Heart right ventricle (tissue), 16 donors: Measurements from ENCODE around the gene LRRC72. TPM values are rescaled to one million over a fixed set of nuclear protein-coding genes. Genes with fewer than 3 reads are reported as not detected.

Experiments
- ATAC-seq, 8 donors: fragments of 200-7000 bp; cut with Tn5 transposase; one replicate each; pipeline ENCODE4 v1.9.1; 2020; ENCODE audit warnings: mild to moderate bottlenecking in 8 of 8, moderate library complexity in 8 of 8, moderate number of reproducible peaks in 1 of 8
- DNase-seq, 2 donors: peaks; one replicate each; pipeline ENCODE4 v3.0.0-alpha.2; 2020
- H3K27ac ChIP-seq, 10 donors: fragments of 200-600 bp; sonication (generic) in 2 of 10; one replicate each; pipeline versions ENCODE4 v1.5.0 to v1.8.0; 2020 to 2022; ENCODE audit warnings: mild to moderate bottlenecking in 3 of 10
- H3K27me3 ChIP-seq, 7 donors: fragments of 200-600 bp; one replicate each; pipeline ENCODE4 v1.8.0; 2021 to 2022; ENCODE audit warnings: mild to moderate bottlenecking in 2 of 7
- H3K36me3 ChIP-seq, 9 donors: fragments of 200-600 bp; sonication (generic) in 1 of 9; one replicate each; pipeline versions ENCODE4 v1.5.0 to v1.8.0; 2020 to 2022; ENCODE audit warnings: mild to moderate bottlenecking in 2 of 9
- H3K4me1 ChIP-seq, 9 donors: fragments of 200-600 bp; sonication (generic) in 1 of 9; one replicate each; pipeline versions ENCODE4 v1.5.0 to v1.8.0; 2020 to 2022; ENCODE audit warnings: mild to moderate bottlenecking in 4 of 9
- H3K4me3 ChIP-seq, 10 donors: fragments of 200-600 bp; sonication (generic) in 2 of 10; one replicate each; pipeline versions ENCODE4 v1.5.0 to v1.8.0; 2020 to 2022; ENCODE audit warnings: mild to moderate bottlenecking in 7 of 10, moderate library complexity in 2 of 10
- H3K9me3 ChIP-seq, 11 donors: fragments of 200-600 bp in 10 of 11; sonication (generic) in 2 of 11; one replicate each; pipeline versions ENCODE4 v1.5.0 to v1.8.0; 2013 to 2022; ENCODE audit warnings: mild to moderate bottlenecking in 2 of 11, control low read depth in 1 of 11, moderate library complexity in 1 of 11
- WGBS, 2 donors: extraction: QIAGEN DNeasy Blood & Tissue Kit; methylation state at CpG; one replicate each; pipeline ENCODE4 v1.1.7; 2013; ENCODE audit warnings: inconsistent platforms in 1 of 2; 5-methylcytosine and 5-hydroxymethylcytosine counted together
- intact Hi-C, 10 donors: fragments of 100-400 bp; cut with DNase I; formaldehyde crosslinking; loops; one replicate each; pipeline versions ENCODE4 v1.11.1 to v1.14.2; 2022
- polyA plus RNA-seq, 2 donors: library from polyadenylated mRNA; stranded (reverse); fragments of 200-250 nt; gene quantifications; one replicate each; pipeline ENCODE4 v1.2.3, GENCODE V29; 2013
- total RNA-seq, 10 donors: library from RNA; stranded (reverse); fragmentation: NEBNext Ultra II Directional in 3 of 10; extraction: Animal tissue kit (Norgen Biotek cat#: 25700) in 3 of 10; gene quantifications; one replicate each; pipeline versions ENCODE4 v1.2.1 to v1.2.4, GENCODE V29; 2021 to 2023
- TF ChIP-seq, protein P1 (sequence below), 9 donors: fragments of 200-600 bp; sonication (generic) in 2 of 9; IDR thresholded peaks; one replicate each; pipeline versions ENCODE4 v1.5.0 to v1.8.0; 2021 to 2022; ENCODE audit warnings: antibody characterized with exemption in 9 of 9, mild to moderate bottlenecking in 5 of 9, moderate library complexity in 1 of 9
- donor health status: Arrhythmogenic right ventricular cardiomyopathy.
- donor health status: ischemic (EF 13 %, LVEDD 7.1; RV severe dilation, severe dysfunction).
- donor health status: healthy with polysubstance abuse.
- donor health status: DM: no; HTN: yes; CAD: no.
- donor health status: DM: no; HTN: no; CAD: no.
- donor health status: ischemic (EF 25% LVEDD 6.9; RV normal size, moderate dysfunction).
- donor health status: ischemic (EF 25% LVEDD 5.7; RV mildly dilated, moderate dysfunction).
- donor health status: healthy.
- donor health status: DM: yes; HTN: yes; CAD: no.
- donor health status: Ischemic cardiomyopathy.
- donor health status: ischemic (EF 35%, LVEDD 5.7; RV mildly dilated, moderate dysfunction).
- donor health status: nonischemic (EF 11% LVEDD 7.7; RV severe dilation, severe dysfunction).
- donor health status: DM: yes; HTN: yes; CAD: no.
- donor health status: PGD.
- donor health status: ischemic (EF 29% LVEDD 5.4; RV normal size, mild dysfunction).
- donor health status: nonischemic (EF 23%, LVEDD 6.1; RV moderate dilation, normal function).

The LRRC72 gene
- total and polyA plus RNA-seq, 12 donors: not detected

DNA sequence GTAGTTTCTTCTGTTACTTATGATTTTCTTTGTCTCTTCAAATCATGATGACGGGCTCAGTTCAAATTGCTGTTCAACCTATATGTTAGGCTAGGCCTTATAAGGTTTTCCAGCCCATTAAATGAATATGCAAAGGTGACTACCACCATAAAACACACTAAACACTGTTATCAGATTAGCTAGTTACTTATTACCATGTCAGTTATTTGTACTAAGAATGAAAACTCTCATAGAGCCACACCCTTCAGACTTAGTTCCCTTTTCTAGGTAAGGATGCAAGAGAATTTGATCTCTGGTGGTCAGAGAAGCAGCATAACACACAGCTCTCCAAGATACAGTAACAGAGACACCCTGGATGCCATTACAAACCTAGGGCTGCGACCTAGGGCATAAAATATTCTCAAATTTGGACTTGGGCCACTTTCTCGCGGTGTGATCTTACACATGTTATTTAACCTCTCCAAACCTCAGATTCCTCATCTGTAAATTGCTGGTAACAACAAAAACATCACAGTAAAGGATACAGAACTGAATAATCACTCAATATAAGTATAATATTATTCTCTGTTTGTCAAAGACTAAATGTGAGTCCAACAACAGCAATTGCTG, 83.3 kb downstream of the LRRC72 start:
- H3K27ac ChIP-seq: no peak overlapping the region
- H3K4me3 ChIP-seq: no peak overlapping the region
- DNase-seq (no peak), ATAC-seq (no peak)
- H3K36me3 ChIP-seq: peaks cover 0 to 99% (median 60%) of the 10 kb centered on the region in 9 donors
- no peaks in the 10 kb centered on the region for H3K9me3 ChIP-seq
- intact Hi-C loops: loop anchor here in 1 of 10 donors (10.0 kb wide), 1 partner anchor 315 kb away; no protein-coding TSS in a partner anchor
- H3K4me1 ChIP-seq: no peaks in the 10 kb centered on the region
- 85 to 88% methylated on average over 4 of the region's 4 CpGs for WGBS, 2 donors
- no peaks in the 10 kb centered on the region for H3K27me3 ChIP-seq
- TF ChIP-seq, protein P1, sequence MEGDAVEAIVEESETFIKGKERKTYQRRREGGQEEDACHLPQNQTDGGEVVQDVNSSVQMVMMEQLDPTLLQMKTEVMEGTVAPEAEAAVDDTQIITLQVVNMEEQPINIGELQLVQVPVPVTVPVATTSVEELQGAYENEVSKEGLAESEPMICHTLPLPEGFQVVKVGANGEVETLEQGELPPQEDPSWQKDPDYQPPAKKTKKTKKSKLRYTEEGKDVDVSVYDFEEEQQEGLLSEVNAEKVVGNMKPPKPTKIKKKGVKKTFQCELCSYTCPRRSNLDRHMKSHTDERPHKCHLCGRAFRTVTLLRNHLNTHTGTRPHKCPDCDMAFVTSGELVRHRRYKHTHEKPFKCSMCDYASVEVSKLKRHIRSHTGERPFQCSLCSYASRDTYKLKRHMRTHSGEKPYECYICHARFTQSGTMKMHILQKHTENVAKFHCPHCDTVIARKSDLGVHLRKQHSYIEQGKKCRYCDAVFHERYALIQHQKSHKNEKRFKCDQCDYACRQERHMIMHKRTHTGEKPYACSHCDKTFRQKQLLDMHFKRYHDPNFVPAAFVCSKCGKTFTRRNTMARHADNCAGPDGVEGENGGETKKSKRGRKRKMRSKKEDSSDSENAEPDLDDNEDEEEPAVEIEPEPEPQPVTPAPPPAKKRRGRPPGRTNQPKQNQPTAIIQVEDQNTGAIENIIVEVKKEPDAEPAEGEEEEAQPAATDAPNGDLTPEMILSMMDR (IDR thresholded peaks at IDR 0.05): no peak

DNA sequence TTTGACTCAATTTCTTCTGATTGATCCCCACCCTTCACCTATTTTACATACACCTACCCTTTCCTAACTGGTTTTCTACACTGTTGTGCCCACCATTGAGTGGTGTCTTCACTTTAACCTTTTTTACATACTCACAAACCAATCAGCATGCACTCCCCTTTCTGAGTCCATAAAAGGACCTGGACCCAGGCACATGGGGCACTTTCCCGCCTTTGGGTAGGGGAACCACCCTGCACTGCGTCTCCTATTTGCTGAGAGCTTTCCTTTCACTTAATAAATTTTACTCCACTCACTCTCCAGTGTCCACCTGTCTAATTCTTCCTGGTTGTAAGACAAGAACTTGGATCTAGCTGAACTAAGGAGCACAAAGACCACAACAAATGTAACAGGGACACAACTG, 85.1 kb downstream of the LRRC72 start:
- DNase-seq (no peak), ATAC-seq (no peak)
- TF ChIP-seq, protein P1 (IDR thresholded peaks at IDR 0.05): no peak
- intact Hi-C loops: loop anchor here in 1 of 10 donors (10.0 kb wide), 1 partner anchor 313 kb away; no protein-coding TSS in a partner anchor
- H3K36me3 ChIP-seq: peaks cover 0 to 99% (median 62%) of the 10 kb centered on the region in 9 donors
- WGBS, 2 donors: 97 to 100% methylated on average over 2 of the region's 2 CpGs
- H3K4me1 ChIP-seq: no peaks in the 10 kb centered on the region
- no peaks in the 10 kb centered on the region for H3K9me3 ChIP-seq
- no peak overlapping the region for H3K4me3 ChIP-seq
- no peaks in the 10 kb centered on the region for H3K27me3 ChIP-seq
- H3K27ac ChIP-seq: no peak overlapping the region

DNA sequence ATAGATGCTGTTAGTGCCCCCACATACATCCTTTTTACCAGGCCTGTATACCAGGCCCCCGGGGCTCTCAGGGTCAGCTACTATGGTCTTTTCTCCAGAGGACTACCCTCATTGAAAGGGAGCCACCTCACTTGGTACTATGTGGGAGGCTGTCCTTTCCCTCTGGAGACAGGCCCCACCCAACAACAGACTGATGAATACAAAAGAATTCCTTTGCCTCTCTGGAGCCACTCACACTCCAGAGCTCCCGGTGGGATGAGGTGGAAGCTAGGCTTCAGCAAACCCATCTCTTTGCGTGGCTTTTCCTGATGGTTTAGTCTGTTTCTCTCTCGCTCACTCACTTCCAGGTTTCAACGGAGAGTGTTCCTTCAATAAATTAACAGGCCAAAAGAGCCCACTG, 88.6 kb downstream of the LRRC72 start:
- Histone ChIP-seq H3K27me3 (no peaks in the 10 kb centered on the region), H3K4me3 (no peak overlapping the region), H3K4me1 (no peaks in the 10 kb centered on the region), H3K27ac (no peak overlapping the region), H3K9me3 (no peaks in the 10 kb centered on the region), H3K36me3 (peaks cover 0 to 99% (median 41%) of the 10 kb centered on the region in 9 donors)
- WGBS, 2 donors: 83 to 85% methylated on average over 5 of the region's 5 CpGs
- no peak for DNase-seq
- intact Hi-C loops: loop anchor here in 1 of 10 donors (10.0 kb wide), 1 partner anchor 310 kb away; no protein-coding TSS in a partner anchor
- TF ChIP-seq, protein P1 (IDR thresholded peaks at IDR 0.05): no peak
- no peak for ATAC-seq

DNA sequence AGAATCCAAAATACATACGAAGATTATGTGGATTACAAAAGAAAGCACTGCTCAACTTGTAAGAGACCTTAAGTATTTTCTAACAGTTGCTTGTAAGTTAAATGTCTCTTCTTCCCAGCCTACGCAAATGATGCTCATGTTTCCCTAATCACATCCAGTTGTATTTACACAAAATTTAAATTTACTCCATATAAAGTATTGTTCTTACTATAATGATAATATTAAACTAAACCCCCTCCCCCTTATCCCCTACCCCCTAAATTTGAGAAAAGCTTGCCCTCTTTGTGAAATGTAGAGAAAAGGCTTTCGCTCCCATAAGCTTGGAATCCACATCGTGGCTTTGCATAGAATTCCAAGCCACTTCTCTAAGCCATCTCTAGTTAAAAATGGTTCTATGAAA, 89.5 kb downstream of the LRRC72 start:
- WGBS, 2 donors: 70 to 77% methylated on average over 4 of the region's 4 CpGs
- Histone ChIP-seq H3K27ac (no peak overlapping the region), H3K4me3 (no peak overlapping the region), H3K27me3 (no peaks in the 10 kb centered on the region), H3K36me3 (peaks cover 0 to 99% (median 35%) of the 10 kb centered on the region in 9 donors), H3K9me3 (no peaks in the 10 kb centered on the region), H3K4me1 (no peaks in the 10 kb centered on the region)
- intact Hi-C loops: loop anchor here in 1 of 10 donors (10.0 kb wide), 1 partner anchor 309 kb away; no protein-coding TSS in a partner anchor
- ATAC-seq (no peak), DNase-seq (no peak)
- TF ChIP-seq, protein P1 (IDR thresholded peaks at IDR 0.05): no peak
